Mesenchymal stem cell (in vitro differentiated cells and primary cell): ENCODE measurements around the gene TOP3A.
A peak's percentile ranks its signal among the peaks of the same experiment; 100 is the strongest.

ENCODE experiments used
- DNase-seq: peaks from one replicate; pipeline ENCODE4 v3.0.0-alpha.2; 2013
- H2AFZ ChIP-seq: one replicate; pipeline ENCODE4 v1.6.1; 2013; ENCODE audit warnings: low read depth, mild to moderate bottlenecking, control low read depth, inconsistent platforms, low read length, moderate library complexity
- H2AK5ac ChIP-seq: 2 replicates; pipeline ENCODE4 v1.6.1; 2013; ENCODE audit warnings: low read length, moderate library complexity, mild to moderate bottlenecking, inconsistent platforms; ENCODE audit not compliant: severe bottlenecking
- H2BK120ac ChIP-seq: one replicate; pipeline ENCODE4 v1.6.1; 2013; ENCODE audit warnings: low read depth, mild to moderate bottlenecking, inconsistent platforms, low read length, moderate library complexity
- H2BK12ac ChIP-seq, 2 experiments: one replicate each; pipeline ENCODE4 v1.6.1; 2013; ENCODE audit warnings: inconsistent platforms in 2 of 2, low read length in 2 of 2, mild to moderate bottlenecking in 2 of 2, moderate library complexity in 2 of 2, control low read depth in 1 of 2
- H2BK15ac ChIP-seq: one replicate; pipeline ENCODE4 v1.6.1; 2013; ENCODE audit warnings: mild to moderate bottlenecking, low read depth, inconsistent platforms; ENCODE audit not compliant: poor library complexity, severe bottlenecking
- H2BK5ac ChIP-seq: 2 replicates; pipeline ENCODE4 v1.6.1; 2013; ENCODE audit warnings: low read depth, mild to moderate bottlenecking, low read length, control low read depth, inconsistent platforms; ENCODE audit not compliant: poor library complexity, severe bottlenecking
- H3K14ac ChIP-seq, 2 experiments: one replicate each; pipeline ENCODE4 v1.6.1; 2013; ENCODE audit warnings: inconsistent platforms in 2 of 2, low read length in 2 of 2, control low read depth in 1 of 2, mild to moderate bottlenecking in 1 of 2, moderate library complexity in 1 of 2
- H3K18ac ChIP-seq, 2 experiments: one replicate each; pipeline ENCODE4 v1.6.1; 2013; ENCODE audit warnings: inconsistent platforms in 2 of 2, low read length in 2 of 2, control low read depth in 1 of 2, low read depth in 1 of 2, mild to moderate bottlenecking in 1 of 2
- H3K23ac ChIP-seq, 2 experiments: one replicate each; pipeline ENCODE4 v1.6.1; 2013; ENCODE audit warnings: inconsistent platforms in 2 of 2, low read length in 2 of 2, mild to moderate bottlenecking in 2 of 2, moderate library complexity in 2 of 2, control low read depth in 1 of 2
- H3K27ac ChIP-seq: 2 replicates; pipeline ENCODE4 v1.5.1; 2013; ENCODE audit warnings: mild to moderate bottlenecking, moderate library complexity, low read length, control low read depth, inconsistent platforms; ENCODE audit not compliant: poor library complexity, severe bottlenecking
- H3K27me3 ChIP-seq, 2 experiments: 2 replicates each; pipeline versions ENCODE4 v1.6.1 to v1.7.0; 2013; ENCODE audit warnings: low read length in 2 of 2, mild to moderate bottlenecking in 2 of 2, moderate library complexity in 2 of 2, control low read depth in 1 of 2, inconsistent platforms in 1 of 2; ENCODE audit not compliant: control insufficient read depth in 1 of 2, insufficient read depth in 1 of 2
- H3K36me3 ChIP-seq, 2 experiments: 2 replicates each; pipeline versions ENCODE4 v1.6.1 to v1.7.0; 2013; ENCODE audit warnings: low read length in 2 of 2, control low read depth in 1 of 2, inconsistent platforms in 1 of 2, low read depth in 1 of 2, mild to moderate bottlenecking in 1 of 2; ENCODE audit not compliant: insufficient read depth in 2 of 2, control insufficient read depth in 1 of 2
- H3K4ac ChIP-seq, 2 experiments: one replicate each; pipeline ENCODE4 v1.6.1; 2013; ENCODE audit warnings: inconsistent platforms in 2 of 2, low read length in 2 of 2, mild to moderate bottlenecking in 2 of 2, moderate library complexity in 2 of 2, control low read depth in 1 of 2, low read depth in 1 of 2
- H3K4me1 ChIP-seq: 2 replicates; pipeline ENCODE4 v1.6.1; 2013; ENCODE audit warnings: low read depth, low read length, control low read depth; ENCODE audit not compliant: control insufficient read depth, insufficient read depth
- H3K4me2 ChIP-seq: 2 replicates; pipeline ENCODE4 v1.6.1; 2013; ENCODE audit warnings: low read length, mild to moderate bottlenecking, inconsistent platforms; ENCODE audit not compliant: poor library complexity, severe bottlenecking
- H3K4me3 ChIP-seq, 2 experiments: 2 replicates each; pipeline versions ENCODE4 v1.5.1 to v1.7.0; 2013; ENCODE audit warnings: low read length in 2 of 2, mild to moderate bottlenecking in 2 of 2, control low read depth in 1 of 2, low read depth in 1 of 2; ENCODE audit not compliant: insufficient read depth in 1 of 2
- H3K79me1 ChIP-seq: replicated peaks from 2 replicates; pipeline ENCODE4 v1.6.1; 2013; ENCODE audit warnings: mild to moderate bottlenecking, control low read depth, low read length, inconsistent platforms; ENCODE audit not compliant: poor library complexity, severe bottlenecking
- H3K9ac ChIP-seq: 2 replicates; pipeline ENCODE4 v1.7.0; 2013; ENCODE audit warnings: mild to moderate bottlenecking, low read length, moderate library complexity
- H3K9me3 ChIP-seq: 2 replicates; pipeline ENCODE4 v1.7.0; 2013; ENCODE audit warnings: mild to moderate bottlenecking, low read length; ENCODE audit not compliant: control insufficient read depth
- H4K8ac ChIP-seq: one replicate; pipeline ENCODE4 v1.6.1; 2013; ENCODE audit warnings: inconsistent platforms, mild to moderate bottlenecking, low read length, moderate library complexity
- H4K91ac ChIP-seq: one replicate; pipeline ENCODE4 v1.6.1; 2013; ENCODE audit warnings: mild to moderate bottlenecking, low read length, inconsistent platforms
- WGBS: methylation state at CpG from one replicate; pipeline ENCODE4 v1.1.7; 2013; ENCODE audit warnings: mixed read lengths; 5-methylcytosine and 5-hydroxymethylcytosine counted together

TOP3A gene

GRCh38 chr17:18362698-18363100 lies 47.9 kb upstream of the TOP3A start:
- H3K27me3 ChIP-seq: no peaks in the 10 kb centered on the region
- H3K23ac ChIP-seq: no peak overlapping the region
- peak overlapping the region; percentile 98 for H2AFZ ChIP-seq
- no peak overlapping the region for H4K91ac ChIP-seq
- H2BK120ac ChIP-seq: no peak overlapping the region
- peak overlapping the region; percentile 88 to 99 for H3K4me3 ChIP-seq
- H3K27ac ChIP-seq: peak overlapping the region; percentile 80
- H2BK5ac ChIP-seq: peak overlapping the region; percentile 86
- no peaks in the 10 kb centered on the region for H3K9me3 ChIP-seq
- H3K9ac ChIP-seq: peak overlapping the region; percentile 77
- peak overlapping the region in 1 of 2 experiments; percentile 63 for H2BK12ac ChIP-seq
- H3K4me2 ChIP-seq: peak overlapping the region; percentile 100
- H3K36me3 ChIP-seq: peaks cover 0 to 6% of the 10 kb centered on the region in 2 experiments
- peak; percentile 30 for DNase-seq
- 4% methylated on average over 10 of the region's 14 CpGs for WGBS
- no peak overlapping the region for H2BK15ac ChIP-seq
- H3K4me1 ChIP-seq: peaks cover 18% of the 10 kb centered on the region
- peaks cover 18% of the 10 kb centered on the region for H3K79me1 ChIP-seq
- H3K18ac ChIP-seq: peak overlapping the region in 1 of 2 experiments; percentile 73
- H3K14ac ChIP-seq: peak overlapping the region in 1 of 2 experiments; percentile 93
- no peak overlapping the region for H4K8ac ChIP-seq
- H2AK5ac ChIP-seq: peak overlapping the region; percentile 59
- peak overlapping the region in 1 of 2 experiments; percentile 58 for H3K4ac ChIP-seq

- Histone ChIP-seq H3K36me3 (peaks cover 0 to 6% of the 10 kb centered on the region in 2 experiments), H3K4me3 (peak overlapping the region; percentile 88 to 99)
These were observed 47.3 kb upstream of the TOP3A start for GRCh38 chr17:18361837-18362697.

GRCh38 chr17:18360518-18360917 lies 45.7 kb upstream of the TOP3A start:
- Histone ChIP-seq H4K91ac (no peak overlapping the region), H3K36me3 (peaks cover 0 to 6% of the 10 kb centered on the region in 2 experiments), H2BK12ac (no peak overlapping the region), H3K9me3 (no peaks in the 10 kb centered on the region), H3K4ac (no peak overlapping the region), H2AK5ac (peak overlapping the region; percentile 42), H3K18ac (no peak overlapping the region), H3K4me3 (no peak overlapping the region), H2BK15ac (no peak overlapping the region), H3K27me3 (no peaks in the 10 kb centered on the region), H3K79me1 (peaks cover 22% of the 10 kb centered on the region), H4K8ac (no peak overlapping the region), H3K27ac (no peak overlapping the region), H3K4me2 (no peak overlapping the region), H2BK120ac (no peak overlapping the region), H2BK5ac (no peak overlapping the region), H3K9ac (no peak overlapping the region), H3K23ac (no peak overlapping the region), H3K4me1 (peaks cover 29% of the 10 kb centered on the region), H3K14ac (no peak overlapping the region), H2AFZ (no peak overlapping the region)
- DNase-seq: no peak
- 93% methylated on average over 8 of the region's 8 CpGs for WGBS

More at GRCh38 chr17:18361837-18362697, 47.3 kb upstream of the TOP3A start:
- Histone ChIP-seq H3K4me1 (peaks cover 19% of the 10 kb centered on the region), H2AK5ac (no peak overlapping the region), H3K9me3 (no peaks in the 10 kb centered on the region), H3K18ac (peak overlapping the region in 1 of 2 experiments; percentile 24), H3K27ac (peak overlapping the region; percentile 23), H3K23ac (no peak overlapping the region), H3K9ac (peak overlapping the region; percentile 77), H3K14ac (no peak overlapping the region), H2BK12ac (no peak overlapping the region), H2BK5ac (no peak overlapping the region), H3K27me3 (no peaks in the 10 kb centered on the region), H4K8ac (no peak overlapping the region), H3K4ac (no peak overlapping the region), H3K79me1 (peaks cover 18% of the 10 kb centered on the region), H2BK15ac (no peak overlapping the region), H3K4me2 (peak overlapping the region; percentile 100), H2AFZ (peak overlapping the region; percentile 27), H2BK120ac (no peak overlapping the region), H4K91ac (no peak overlapping the region)
- no peak for DNase-seq
- 60% methylated on average over 14 of the region's 15 CpGs for WGBS

- no peak overlapping the region for H4K8ac ChIP-seq
- no peaks in the 10 kb centered on the region for H3K9me3 ChIP-seq
- peaks cover 16 to 22% of the 10 kb centered on the region in 2 experiments for H3K36me3 ChIP-seq
- peak overlapping the region; percentile 69 for H3K27ac ChIP-seq
- 96% methylated on average over 10 of the region's 10 CpGs for WGBS
- H2BK5ac ChIP-seq: no peak overlapping the region
- DNase-seq: no peak
- H3K4me3 ChIP-seq: no peak overlapping the region
- H3K4ac ChIP-seq: no peak overlapping the region
- H3K9ac ChIP-seq: peak overlapping the region; percentile 77
- H3K14ac ChIP-seq: no peak overlapping the region
- H2AFZ ChIP-seq: no peak overlapping the region
- H4K91ac ChIP-seq: no peak overlapping the region
- no peak overlapping the region for H2BK12ac ChIP-seq
- no peak overlapping the region for H3K4me2 ChIP-seq
- H3K18ac ChIP-seq: no peak overlapping the region
- peaks cover 16% of the 10 kb centered on the region for H3K79me1 ChIP-seq
- peaks cover 17% of the 10 kb centered on the region for H3K4me1 ChIP-seq
- H3K27me3 ChIP-seq: no peaks in the 10 kb centered on the region
- no peak overlapping the region for H2BK120ac ChIP-seq
- no peak overlapping the region for H2BK15ac ChIP-seq
- H2AK5ac ChIP-seq: no peak overlapping the region
- no peak overlapping the region for H3K23ac ChIP-seq
These were observed 41.8 kb upstream of the TOP3A start for GRCh38 chr17:18356624-18357023.
